ENCODE results near the gene AKT1S1.
"Not testable (repeated sequence)": the region's sequence is repeated elsewhere in the genome, so short reads cannot be mapped to it uniquely, and the experiment has no call there.

The AKT1S1 gene

GRCh38 chr19:49829721-49830120 lies 47.4 kb downstream of the AKT1S1 start:
- H3K4me3 ChIP-seq (ENCODE audit: control insufficient read depth, low read depth, low read length), result no peak overlapping the region
- no peak for DNase-seq (ENCODE audit: low read depth)
- TF ChIP-seq CTCF (conservative IDR thresholded peaks at IDR 0.05; ENCODE audit: control insufficient read depth, insufficient read depth, low read depth, low read length), result no peak

- no peak for TF ChIP-seq CTCF (conservative IDR thresholded peaks at IDR 0.05; ENCODE audit: control insufficient read depth, insufficient read depth, low read depth, low read length)
- H3K4me3 ChIP-seq (ENCODE audit: control insufficient read depth, low read depth, low read length), result no peak overlapping the region
- no peak for DNase-seq (ENCODE audit: low read depth)
Measured at GRCh38 chr19:49829200-49829599, 48.0 kb downstream of the AKT1S1 start.

- H3K4me3 ChIP-seq (ENCODE audit: control insufficient read depth, low read depth, low read length), result no peak overlapping the region
- no peak for TF ChIP-seq CTCF (conservative IDR thresholded peaks at IDR 0.05; ENCODE audit: control insufficient read depth, insufficient read depth, low read depth, low read length)
Measured at GRCh38 chr19:49827034-49827433, 50.1 kb downstream of the AKT1S1 start.

GRCh38 chr19:49824662-49825061 lies 52.5 kb downstream of the AKT1S1 start:
- TF ChIP-seq CTCF (conservative IDR thresholded peaks at IDR 0.05; ENCODE audit: control insufficient read depth, insufficient read depth, low read depth, low read length), result no peak
- H3K4me3 ChIP-seq (ENCODE audit: control insufficient read depth, low read depth, low read length), result no peak overlapping the region
- no peak for DNase-seq (ENCODE audit: low read depth)

More at GRCh38 chr19:49827034-49827433, 50.1 kb downstream of the AKT1S1 start:
- DNase-seq (ENCODE audit: low read depth), result no peak

GRCh38 chr19:49823472-49823871 lies 53.7 kb downstream of the AKT1S1 start:
- no peak overlapping the region for H3K4me3 ChIP-seq (ENCODE audit: control insufficient read depth, low read depth, low read length)
- no peak for DNase-seq (ENCODE audit: low read depth)
- TF ChIP-seq CTCF (conservative IDR thresholded peaks at IDR 0.05; ENCODE audit: control insufficient read depth, insufficient read depth, low read depth, low read length), result no peak

- no peak for TF ChIP-seq CTCF (conservative IDR thresholded peaks at IDR 0.05; ENCODE audit: control insufficient read depth, insufficient read depth, low read depth, low read length)
- no peak overlapping the region for H3K4me3 ChIP-seq (ENCODE audit: control insufficient read depth, low read depth, low read length)
- DNase-seq (ENCODE audit: low read depth), result no peak
Measured at GRCh38 chr19:49820125-49820524, 57.0 kb downstream of the AKT1S1 start.

- H3K4me3 ChIP-seq (ENCODE audit: control insufficient read depth, low read depth, low read length); DNase-seq (ENCODE audit: low read depth): not testable (repeated sequence)
Measured at GRCh38 chr19:49819452-49820115, 57.6 kb downstream of the AKT1S1 start.

Data from fibroblast of mammary gland (primary cell).